NOMO-1 treated with DMSO at 0.1 percent for 48 hours (cell line): Measurements from ENCODE around the gene GPR85.

Experiments used
- DNase-seq: peaks from one replicate; lab custom pipeline; 2025; ENCODE audit not compliant: unreplicated experiment; lab: John Stamatoyannopoulos, UW

The GPR85 gene, protein sequence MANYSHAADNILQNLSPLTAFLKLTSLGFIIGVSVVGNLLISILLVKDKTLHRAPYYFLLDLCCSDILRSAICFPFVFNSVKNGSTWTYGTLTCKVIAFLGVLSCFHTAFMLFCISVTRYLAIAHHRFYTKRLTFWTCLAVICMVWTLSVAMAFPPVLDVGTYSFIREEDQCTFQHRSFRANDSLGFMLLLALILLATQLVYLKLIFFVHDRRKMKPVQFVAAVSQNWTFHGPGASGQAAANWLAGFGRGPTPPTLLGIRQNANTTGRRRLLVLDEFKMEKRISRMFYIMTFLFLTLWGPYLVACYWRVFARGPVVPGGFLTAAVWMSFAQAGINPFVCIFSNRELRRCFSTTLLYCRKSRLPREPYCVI

DNA sequence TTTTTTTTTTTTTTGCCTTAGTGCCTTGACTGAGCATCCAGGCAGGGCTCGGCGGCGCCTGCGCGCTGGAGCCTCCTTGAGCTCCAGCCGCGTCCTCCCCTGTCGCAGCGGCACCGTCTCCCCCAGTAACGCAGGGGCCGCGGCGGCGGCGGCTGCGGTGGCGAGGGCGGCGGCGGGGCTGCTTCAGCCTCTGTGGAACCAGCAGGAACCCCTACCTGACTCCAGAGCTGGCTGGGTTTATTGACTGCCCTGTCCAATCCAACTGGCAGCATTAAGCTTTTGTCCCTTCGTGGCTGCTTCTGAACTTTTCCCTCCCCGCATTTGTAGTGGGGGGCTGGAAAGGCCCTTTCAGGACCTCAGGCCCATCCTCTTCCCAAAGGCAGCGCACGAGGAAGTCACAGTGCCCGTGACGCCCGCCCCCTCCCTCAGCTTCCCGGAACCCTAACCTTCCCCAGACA, at the start of gene GPR85:
Gene GPR85 (minus strand): TSS at position 397 of the 458 bp plus-strand sequence. CDS start 2,106 bp downstream, outside the sequence.
- peak; percentile 17 for DNase-seq

DNA sequence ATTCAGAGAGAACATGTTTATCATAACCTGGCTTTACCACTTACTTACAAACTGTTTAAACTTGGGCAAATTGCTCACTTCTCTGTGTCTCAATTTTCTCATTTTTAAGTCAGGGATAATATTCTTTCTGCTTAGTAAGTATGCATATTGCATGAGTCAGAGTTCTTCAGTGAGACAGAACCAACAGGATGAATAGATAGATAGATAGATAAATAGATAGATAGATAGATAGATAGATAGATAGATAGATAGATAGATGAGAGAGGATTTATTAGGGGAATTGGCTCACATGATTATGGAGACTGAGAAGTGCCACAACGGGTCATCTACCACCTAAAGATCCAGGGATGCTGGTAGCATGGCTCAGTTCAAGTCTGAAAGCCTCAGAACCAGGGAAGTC, 47.4 kb upstream of the GPR85 start:
- DNase-seq, result no peak

DNA sequence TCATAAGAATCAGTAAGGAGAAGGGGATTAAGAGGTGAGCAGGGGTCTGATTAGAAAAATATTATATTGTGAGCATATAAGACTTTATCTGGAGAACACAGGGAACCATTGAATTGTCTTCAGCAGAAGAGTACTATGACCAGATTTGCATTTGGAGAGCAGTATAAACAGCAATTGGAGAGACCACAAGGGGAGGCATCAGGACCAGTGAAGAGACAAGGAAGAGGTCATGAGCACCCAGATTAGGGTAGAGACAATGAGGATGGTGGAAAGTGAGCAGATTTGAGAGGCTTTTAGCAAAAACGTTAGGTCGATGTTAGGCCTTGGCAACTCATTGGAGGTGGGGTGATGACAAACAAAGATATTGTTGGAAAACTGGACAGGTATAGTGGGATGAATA, 44.7 kb upstream of the GPR85 start:
- DNase-seq, result no peak

DNA sequence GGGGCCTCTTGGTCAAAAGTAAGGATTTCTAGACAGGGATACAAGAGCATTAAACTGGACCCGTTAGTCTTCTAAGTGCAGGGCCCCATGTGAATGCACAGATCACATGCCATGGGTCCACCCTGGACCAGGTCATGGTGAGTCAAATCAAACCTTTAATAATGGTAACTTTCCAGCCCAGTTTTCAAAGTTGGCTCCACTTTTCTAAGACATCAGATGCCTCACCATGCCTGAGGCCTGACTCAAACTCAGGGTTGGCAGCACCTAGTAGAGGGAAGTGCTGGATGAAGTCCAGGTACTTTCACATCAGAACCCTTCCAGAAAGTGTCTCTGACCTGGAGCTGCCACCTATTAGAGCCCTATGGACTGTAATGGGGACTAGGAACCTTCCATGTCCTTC, 41.4 kb upstream of the GPR85 start:
- DNase-seq, result no peak

DNA sequence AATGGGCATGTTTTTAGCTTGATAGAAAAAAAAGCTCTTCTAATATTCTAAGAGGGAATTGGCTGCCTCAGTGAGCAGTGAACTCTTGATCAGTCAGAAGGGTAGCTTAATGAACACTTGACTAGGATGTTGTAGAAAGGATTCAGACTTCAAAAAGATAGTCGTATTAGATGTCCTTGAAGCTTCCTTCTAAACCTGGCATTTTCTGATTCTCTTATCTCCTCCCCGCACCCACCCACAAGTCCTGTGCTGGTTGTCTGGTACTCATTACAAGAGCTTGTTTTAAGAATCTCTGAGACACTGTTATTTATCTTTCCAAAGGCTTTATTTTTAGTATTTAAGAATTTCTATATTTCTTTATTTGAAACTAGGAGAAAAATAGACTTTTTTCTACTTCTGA, 39.1 kb upstream of the GPR85 start:
- DNase-seq, result no peak

DNA sequence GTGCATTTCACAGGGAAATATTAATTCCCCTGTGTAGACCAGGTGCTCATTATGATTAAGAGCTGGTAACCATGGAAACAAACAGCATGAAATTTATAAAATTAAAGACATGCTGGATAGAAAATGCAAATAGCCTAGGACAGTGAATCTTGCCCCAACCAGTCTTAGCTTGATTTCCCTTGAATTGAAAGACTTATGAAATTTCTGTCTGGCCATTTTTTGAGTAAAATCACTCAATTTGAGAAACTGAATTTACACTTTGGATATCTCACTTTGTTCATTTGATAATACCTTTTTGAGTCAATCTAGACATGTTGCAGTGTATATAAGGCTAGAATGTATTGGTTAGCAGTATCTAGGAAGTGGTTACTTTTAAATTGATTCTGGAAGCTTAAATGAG, 36.1 kb upstream of the GPR85 start:
- no peak for DNase-seq

DNA sequence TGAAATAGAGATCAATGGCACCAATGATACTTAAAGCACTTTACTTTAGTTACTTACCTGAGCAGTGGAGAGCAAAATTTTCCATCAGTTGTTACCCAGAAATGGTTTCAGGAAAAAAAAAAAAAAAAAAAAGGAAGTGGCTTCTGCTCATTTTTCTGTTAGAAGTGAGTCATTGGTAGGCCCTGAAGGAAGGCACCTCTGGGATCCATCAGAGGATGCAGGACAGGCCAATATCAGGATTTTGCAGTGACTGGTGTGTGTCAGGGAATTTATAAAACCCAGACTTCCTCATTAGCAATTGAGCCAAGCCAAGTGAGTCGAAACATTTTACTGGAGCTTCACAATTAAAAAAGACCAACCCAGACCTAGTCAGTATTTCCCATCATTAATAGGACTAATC, 34.0 kb upstream of the GPR85 start:
- DNase-seq, result peak; percentile 8

DNA sequence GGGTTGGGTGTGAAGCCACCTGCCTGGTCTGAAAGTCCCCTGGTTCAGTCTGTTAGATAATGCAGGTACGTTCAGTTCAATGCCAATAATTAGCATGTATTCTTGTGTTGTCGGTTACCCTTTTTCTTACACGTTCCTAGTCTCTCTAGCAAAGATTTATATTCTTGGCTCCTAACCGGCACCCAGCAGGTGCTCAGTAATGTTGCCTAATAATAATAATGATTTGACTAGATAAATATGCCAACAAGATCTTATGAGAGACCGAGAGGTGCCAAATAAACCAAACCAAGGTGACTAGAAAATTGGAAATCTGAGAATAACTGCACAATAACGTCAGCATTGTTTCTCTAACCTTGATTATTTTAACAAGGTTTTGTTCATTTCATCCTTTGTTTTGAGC, 32.8 kb upstream of the GPR85 start:
- DNase-seq, result no peak

DNA sequence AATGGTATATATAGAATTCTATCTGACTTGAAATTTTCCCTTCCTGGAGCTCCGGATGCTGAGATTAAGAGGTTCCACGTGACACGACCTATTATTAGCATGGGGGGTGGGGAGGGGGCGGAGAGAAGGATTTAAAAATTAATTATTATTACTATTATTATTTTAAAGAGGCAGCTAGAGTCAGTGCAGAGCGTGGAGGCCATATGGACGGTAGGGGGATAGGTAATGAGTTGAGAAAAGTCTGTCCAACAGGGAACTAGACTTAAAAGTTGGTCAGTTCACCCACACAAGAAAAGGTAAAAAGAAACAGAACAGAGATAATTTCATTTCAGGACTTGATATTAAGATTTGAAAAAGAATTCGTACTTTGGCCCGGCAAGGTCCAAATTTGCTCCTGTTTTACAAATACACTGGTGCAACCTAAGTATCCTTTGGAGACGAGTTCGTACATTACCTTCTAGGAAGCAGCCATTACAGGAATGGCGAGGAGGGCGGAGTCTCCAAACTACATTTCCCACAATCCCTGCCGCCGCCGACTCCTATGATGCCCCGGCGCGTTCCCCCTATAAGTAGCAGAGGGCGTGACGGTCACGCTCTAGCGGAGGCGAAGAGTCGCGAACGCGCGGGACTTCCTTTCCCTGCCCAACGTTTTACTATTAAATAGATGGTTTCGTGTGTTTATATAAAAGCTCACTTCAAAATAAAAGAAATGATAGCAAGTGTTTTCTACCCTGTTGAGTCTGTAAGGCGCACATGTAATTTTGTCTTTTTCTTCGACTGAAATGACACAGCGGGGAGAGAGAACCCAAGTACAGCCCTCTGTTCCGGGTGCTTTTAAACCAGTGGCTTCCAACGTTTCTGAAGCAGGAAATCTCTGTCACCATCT, 31.7 kb upstream of the GPR85 start, which contains the start of gene SMIM30:
Gene SMIM30 (minus strand): TSS at position 481 of the 886 bp plus-strand sequence. CDS start 976 bp downstream, outside the sequence.
- DNase-seq, result peak; percentile 65

DNA sequence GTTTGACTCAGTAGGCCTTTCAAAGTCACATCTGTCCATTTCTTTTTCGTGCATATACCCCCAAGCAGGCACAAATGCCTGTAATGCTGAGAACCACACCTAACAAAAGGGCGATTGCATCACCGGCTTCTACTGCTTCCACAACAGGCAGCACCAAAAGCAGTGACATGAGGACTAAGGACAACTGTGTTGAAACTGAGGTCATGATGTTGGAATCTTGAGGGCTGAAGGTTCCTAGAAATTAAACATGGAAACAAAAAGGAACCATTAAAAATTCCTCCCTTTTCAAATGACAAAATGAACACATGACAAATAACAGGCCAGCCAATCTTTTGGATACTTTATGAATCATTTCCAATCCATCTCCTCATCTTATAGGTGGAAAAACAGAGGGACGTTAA, 30.7 kb upstream of the GPR85 start:
- DNase-seq, result peak; percentile 27

DNA sequence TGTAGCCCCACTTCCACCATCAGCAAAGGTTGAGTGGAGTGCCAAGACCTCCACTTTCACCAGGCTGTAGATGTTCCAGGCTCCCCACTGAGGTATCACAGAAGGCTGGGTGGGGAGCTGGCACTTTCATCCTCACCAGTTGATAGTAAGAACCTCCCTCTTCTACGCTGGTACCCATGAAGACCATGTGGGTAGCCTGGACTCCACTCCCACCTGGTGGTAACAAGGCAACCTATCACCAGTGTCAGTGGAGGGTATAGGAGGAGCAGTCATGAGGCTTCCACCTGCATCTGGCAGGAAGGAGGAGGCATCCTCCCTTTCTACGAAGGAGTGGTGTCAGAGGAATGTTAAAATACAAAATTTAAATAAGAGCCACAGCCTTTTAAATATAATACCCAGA, 27.3 kb upstream of the GPR85 start:
- no peak for DNase-seq

DNA sequence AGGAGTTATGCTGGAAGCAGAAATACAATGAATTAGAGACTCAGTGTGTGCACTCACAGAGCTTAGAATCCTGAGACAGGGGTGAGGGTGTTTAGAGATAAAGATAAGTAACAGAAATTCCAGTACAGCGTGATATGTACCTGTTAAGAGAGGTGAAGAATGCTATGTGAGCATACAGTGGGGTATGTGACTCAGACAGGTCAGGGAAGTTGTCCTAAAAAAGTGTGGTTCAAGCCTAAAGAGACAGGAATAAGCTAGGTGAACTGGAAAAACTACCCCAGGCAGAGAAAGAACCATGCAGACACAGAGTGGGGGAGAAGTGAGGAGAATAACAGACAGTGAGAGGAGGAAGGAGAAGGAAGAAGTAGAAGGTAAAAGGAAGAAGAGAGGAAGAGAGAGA, 23.1 kb upstream of the GPR85 start:
- DNase-seq, result no peak

DNA sequence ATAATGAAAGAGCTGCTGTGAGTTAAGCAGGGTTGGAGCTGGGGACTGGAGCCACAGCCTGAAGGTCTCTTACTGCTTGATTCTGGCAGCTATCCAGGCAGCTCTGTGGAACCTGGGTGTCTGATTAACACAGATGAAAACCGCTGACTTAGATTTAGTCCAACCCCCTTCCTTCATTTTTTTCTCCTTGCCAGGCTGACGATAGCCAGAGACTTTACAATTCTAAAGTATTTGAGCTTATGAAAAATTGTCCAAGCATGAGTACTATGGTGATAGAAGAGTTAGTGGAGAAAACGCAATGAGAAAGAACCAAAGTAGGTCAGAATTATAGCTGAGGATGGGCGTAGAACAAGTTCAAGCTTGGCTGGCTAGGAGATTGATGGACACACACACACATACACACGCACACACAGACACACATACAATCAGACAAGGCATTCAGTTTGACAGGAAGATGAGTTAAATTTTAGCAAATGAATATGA, 13.5 kb upstream of the GPR85 start:
- no peak for DNase-seq

DNA sequence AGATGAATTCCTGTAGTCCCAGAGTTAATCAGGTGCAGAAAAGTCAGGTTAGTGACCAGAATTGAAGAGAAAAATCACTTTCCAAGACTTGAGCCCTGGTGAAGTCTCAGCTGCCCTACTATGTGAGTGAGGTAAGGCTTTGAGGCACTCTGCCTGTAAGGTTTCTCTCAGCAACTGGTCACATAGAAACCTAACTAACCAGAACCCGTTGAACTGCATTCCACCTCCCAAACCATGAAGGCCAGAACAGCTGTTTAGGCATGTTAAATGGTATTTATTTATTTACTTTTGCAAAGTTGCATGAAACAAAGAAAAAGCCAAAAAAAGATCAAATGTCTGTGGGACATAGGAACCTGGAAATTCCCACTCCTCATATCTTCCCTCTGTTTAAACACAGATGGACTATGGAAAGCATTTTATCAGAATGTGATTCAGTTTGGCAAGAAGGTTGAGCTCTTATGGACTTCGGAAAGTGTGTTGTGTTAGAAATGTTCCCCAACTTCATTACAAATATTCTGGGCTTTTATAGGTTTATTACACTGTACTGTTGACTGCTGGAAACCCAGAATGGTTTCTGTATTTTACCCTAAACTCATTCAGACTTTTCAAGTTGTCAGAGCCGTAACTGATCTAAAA, 12.8 kb upstream of the GPR85 start:
- no peak for DNase-seq

DNA sequence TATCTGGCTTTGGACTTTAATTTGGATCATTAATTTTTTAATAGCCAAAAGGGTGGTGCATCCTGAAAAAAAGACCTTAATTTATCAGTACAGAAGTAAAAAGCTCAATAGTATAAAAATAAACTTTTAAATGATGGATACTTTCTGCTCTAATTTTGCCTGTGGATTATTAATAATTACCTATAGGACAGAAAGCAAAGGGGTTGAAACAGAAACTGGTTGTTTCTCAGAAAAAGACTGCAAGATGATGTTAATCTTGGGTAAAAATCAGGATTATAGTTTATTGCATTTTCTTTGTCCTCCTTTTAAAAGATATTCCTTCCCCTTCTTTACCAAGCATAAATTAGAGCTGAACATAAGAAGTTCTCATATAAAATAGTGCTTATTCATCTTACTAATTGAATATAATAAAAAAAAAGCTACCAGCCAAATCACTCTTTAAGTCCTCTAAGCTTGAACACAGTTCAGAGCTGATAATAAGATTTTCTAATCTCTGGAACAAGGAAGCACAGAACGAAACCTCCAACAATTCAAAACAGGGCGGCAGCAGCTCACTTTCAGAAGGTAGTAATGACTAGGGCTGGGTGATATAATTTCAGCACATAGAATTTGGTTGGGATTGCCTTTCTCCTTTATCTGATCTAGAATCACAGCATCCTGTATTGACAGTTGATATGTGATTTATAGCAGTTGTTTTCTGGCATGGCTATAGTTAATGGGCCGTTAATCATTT, 8.1 kb upstream of the GPR85 start:
- DNase-seq, result no peak

DNA sequence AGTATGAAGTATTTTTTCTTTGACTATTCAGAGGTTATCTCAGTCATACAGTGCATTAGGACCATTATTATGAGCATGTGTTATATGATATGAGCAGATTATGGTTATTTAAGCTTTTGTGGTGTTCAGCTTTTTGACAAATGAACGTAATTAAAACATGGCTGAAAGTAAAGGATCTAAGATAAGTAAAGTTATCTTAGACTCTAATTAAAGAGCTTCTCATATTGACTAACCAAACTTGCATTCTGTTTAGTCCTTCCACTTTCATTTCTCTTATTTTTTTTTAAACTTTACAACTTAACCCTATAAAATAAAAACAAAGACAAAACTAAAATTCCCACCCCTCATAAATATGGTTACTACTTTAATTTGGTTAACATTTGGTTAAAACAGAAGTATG, 6.9 kb upstream of the GPR85 start:
- no peak for DNase-seq

DNA sequence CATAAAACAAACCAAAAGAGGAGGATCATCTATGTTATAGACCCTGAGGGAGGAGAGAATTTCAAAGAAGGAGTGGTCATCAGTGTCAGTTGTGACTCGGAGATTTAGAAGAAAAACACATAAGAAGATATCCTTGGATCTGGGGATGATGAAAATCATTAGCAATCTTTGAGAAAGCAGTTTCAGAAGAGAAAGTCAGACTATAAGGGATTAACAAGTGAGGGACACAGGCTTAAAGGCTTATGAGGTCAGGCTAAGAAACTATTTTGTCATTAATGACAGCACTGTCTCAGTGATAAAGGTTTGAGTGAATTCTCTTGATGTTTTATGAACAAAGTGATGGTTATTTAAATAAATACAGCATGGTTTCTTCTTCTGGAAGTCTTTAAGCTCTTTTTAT, 6.1 kb upstream of the GPR85 start:
- no peak for DNase-seq

DNA sequence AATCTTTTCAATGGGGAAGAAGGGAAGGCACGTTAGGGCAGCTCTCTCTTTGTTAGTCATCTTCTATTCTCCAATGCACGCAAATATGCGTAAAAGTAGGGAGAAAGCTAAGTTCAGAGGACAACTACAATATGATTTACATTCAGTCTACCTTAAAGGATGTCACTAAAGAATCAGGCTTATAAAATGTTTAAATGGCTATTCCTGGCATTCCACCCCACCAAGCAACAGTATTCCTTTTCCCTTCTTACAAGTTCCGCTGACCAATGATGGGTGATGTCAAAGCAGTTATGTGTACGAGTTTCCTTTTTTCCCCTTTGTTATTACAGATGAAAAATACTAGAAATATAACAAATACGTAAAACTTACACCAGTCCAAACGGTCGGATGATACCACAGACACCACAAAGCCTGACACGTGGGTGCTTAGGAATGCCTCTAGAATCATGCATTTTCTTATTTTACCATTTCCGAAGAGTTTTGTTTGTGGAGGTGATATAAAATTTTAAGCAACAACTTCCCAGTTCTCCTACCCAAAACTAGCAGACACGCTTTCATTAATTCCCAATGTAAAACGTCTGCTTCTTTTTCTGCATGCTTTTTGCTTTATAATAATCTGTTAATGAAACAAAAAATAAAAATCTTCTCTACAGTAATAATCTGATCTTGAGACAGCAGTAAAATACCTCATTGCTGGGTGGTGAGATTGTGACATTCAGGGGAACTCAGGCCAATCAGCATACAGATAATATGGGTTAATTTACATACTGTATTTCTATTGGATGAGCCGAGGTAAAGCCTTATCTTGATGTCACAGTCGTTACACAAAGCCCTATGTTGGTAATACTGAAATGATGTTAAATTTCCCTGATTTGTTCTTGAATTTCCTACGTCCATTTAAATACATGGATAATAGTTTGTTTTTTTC, 708 bp upstream of the GPR85 start:
- peak; percentile 70 for DNase-seq

DNA sequence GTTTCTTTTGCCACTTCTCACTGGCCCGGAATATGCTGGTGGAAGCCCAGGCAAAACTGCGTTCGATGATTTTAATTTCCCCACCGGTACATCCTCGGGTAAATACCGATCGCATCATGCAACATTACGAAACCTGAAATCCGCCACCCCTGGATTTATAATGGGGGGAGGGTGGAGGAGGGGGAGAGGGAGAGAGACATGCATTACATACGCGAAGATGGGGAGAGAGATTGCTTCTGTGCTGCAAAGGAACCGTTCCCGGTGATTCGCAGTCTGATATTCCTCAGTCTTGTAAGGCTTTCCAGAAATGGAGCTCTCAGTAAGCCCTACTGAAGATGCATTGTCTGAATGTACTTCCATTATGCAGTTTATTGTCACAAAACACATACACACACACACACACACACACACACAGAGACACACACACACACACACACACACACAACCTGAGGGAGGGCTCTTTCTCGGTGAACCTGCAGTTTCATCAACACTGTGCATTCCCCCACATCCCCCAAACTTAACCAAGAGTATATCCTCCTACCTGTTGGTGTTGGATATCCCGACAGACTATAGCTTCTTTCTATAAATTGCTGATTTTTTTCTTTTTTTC, 741 bp downstream of the GPR85 start:
- no peak for DNase-seq
